IPS DF 4.7 (cell line): ENCODE data around the gene MARCHF7.

Experiments used
- DNase-seq: peaks from one replicate; pipeline ENCODE4 v3.0.0-alpha.2; 2013; ENCODE audit warnings: low spot score; ENCODE audit errors: extremely low read depth

Gene MARCHF7

GRCh38 chr2:159759577-159759976 lies 47.3 kb downstream of the MARCHF7 start:
- DNase-seq, result no peak

GRCh38 chr2:159760326-159760725 lies 48.0 kb downstream of the MARCHF7 start:
- DNase-seq, result no peak

GRCh38 chr2:159762075-159762474 lies 49.8 kb downstream of the MARCHF7 start:
- no peak for DNase-seq
